Measurements from ENCODE around the gene NYAP1.
A peak's percentile ranks its signal among the peaks of the same experiment; 100 is the strongest.

The NYAP1 gene

DNA sequence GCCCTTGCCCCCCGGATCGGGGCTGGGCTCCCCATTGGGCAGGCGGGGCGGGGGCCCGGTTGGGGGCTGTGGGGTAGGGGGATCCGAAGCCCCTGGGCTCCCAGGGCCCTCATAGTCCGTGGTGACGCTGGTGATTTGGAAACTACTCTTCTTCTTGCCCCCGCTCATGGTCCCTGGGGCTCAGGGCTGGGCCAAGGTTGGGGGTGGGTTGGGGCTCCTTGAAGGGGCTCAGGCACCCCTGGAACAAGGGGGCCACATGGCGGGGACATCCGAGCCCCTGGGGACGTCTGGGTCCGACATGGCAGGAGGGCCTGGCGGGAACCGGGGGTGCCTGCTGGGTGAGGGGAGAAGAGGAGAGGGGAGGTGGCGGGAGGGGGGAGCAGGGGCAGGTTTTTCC is 5.9 kb upstream of the NYAP1 start:
- peaks cover 3% of the 10 kb centered on the region for H3K36me3 ChIP-seq (ENCODE audit: control insufficient read depth, insufficient read depth, low read length)
- H3K4me1 ChIP-seq (ENCODE audit: control insufficient read depth, insufficient read depth, low read length) = peaks cover 14% of the 10 kb centered on the region
- peak overlapping the region; percentile 97 for H3K4me3 ChIP-seq (ENCODE audit: low read length)
- no peak overlapping the region for H3K9ac ChIP-seq (ENCODE audit: low read length)
- no peaks in the 10 kb centered on the region for H3K27me3 ChIP-seq (ENCODE audit: control insufficient read depth, insufficient read depth, low read length)
- H3K27ac ChIP-seq (ENCODE audit: low read depth, low read length) = peak overlapping the region; percentile 95

DNA sequence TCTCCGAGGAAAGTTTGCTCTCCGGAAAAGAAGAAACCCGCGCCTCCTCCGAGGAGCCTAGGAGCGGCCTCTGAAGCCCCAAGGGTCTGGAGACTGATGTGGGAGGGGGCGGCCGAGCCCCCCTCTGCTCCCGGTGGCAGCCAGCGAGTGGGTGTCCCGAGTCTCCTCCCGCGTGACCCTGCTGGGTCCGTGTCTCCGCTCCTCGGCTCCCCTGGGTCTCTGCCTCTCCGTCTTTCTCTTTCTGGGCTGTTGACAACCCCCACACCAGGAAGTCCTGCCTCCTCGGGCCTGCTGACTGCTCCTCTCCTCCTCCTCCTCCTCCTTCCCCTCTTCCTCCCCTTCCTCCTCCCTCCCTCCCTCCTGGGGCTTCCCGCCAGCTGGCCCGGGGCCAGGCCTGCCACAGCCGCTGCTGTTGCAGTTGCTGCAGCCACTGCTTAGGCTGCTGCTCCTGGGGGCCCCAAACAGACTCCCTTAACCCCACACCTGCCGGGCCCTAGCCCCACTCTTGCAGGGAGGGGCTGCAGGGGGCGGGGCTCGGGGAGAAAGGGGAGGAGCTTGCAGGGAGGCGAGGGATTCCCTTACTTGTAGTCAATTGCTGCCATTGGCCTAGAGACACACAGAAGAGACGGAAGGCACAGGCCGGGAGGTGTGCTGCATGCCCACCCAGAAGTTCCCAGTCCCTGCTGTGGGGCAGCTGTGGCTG is 4.6 kb upstream of the NYAP1 start, which contains the start of gene TSC22D4:
TSC22D4 (minus strand) TSS at position 257 of the 703 bp plus-strand sequence. CDS start 1,176 bp downstream, outside the sequence.
- Histone ChIP-seq H3K27me3 (ENCODE audit: control insufficient read depth, insufficient read depth, low read length) (no peaks in the 10 kb centered on the region), H3K9ac (ENCODE audit: low read length) (peak within 1 kb of the TSS; percentile 94), H3K36me3 (ENCODE audit: control insufficient read depth, insufficient read depth, low read length) (peaks cover under 1% of the 10 kb centered on the region), H3K27ac (ENCODE audit: low read depth, low read length) (peak within 1 kb of the TSS; percentile 95), H3K4me3 (ENCODE audit: low read length) (peak within 1 kb of the TSS; percentile 97), H3K4me1 (ENCODE audit: control insufficient read depth, insufficient read depth, low read length) (peaks cover 14% of the 10 kb centered on the region)

DNA sequence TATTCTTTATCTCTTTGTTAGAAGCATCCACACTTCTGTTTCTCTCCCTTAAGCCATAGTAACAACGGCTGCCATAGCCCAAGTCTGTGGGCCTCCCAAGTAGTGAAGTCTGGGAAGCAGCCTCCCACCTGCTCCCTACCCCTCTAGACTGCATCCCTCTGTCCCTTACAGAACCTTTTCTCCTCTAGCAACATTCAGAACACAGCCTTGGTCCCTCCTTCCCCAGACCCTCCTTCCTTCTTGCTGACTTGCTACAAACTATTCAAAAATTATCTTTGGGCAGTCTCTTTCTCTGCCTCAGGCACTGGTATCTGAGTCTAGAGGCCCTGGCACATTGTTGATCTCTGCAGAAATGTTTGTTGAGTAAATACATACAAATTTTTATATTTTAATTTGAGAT is 2.3 kb upstream of the NYAP1 start:
- Histone ChIP-seq H3K36me3 (ENCODE audit: control insufficient read depth, insufficient read depth, low read length) (no peaks in the 10 kb centered on the region), H3K27me3 (ENCODE audit: control insufficient read depth, insufficient read depth, low read length) (no peaks in the 10 kb centered on the region), H3K27ac (ENCODE audit: low read depth, low read length) (no peak overlapping the region), H3K4me3 (ENCODE audit: low read length) (no peak overlapping the region), H3K9ac (ENCODE audit: low read length) (no peak overlapping the region), H3K4me1 (ENCODE audit: control insufficient read depth, insufficient read depth, low read length) (peaks cover 7% of the 10 kb centered on the region)

DNA sequence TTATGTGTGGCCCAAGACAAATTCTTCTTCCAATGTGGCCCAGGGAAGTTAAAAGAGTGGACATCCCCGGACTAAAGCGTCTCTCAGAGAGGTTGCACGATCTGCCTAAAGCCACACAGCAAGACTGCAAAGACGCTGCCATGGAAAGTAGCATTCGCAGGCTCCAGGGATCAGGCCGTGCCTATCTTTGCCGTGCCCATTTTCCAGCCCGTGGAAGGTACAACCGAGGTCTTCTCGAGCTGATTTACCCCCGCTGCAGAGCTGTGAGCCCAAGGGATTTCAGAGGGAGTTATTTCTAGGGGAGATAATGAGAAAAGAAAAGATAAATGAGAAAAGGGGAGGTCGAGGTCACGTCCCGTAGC is 1.0 kb upstream of the NYAP1 start:
- Histone ChIP-seq H3K27ac (ENCODE audit: low read depth, low read length) (no peak overlapping the region), H3K4me1 (ENCODE audit: control insufficient read depth, insufficient read depth, low read length) (peaks cover 2% of the 10 kb centered on the region), H3K9ac (ENCODE audit: low read length) (no peak overlapping the region), H3K36me3 (ENCODE audit: control insufficient read depth, insufficient read depth, low read length) (no peaks in the 10 kb centered on the region), H3K27me3 (ENCODE audit: control insufficient read depth, insufficient read depth, low read length) (no peaks in the 10 kb centered on the region), H3K4me3 (ENCODE audit: low read length) (peak overlapping the region; percentile 51)

DNA sequence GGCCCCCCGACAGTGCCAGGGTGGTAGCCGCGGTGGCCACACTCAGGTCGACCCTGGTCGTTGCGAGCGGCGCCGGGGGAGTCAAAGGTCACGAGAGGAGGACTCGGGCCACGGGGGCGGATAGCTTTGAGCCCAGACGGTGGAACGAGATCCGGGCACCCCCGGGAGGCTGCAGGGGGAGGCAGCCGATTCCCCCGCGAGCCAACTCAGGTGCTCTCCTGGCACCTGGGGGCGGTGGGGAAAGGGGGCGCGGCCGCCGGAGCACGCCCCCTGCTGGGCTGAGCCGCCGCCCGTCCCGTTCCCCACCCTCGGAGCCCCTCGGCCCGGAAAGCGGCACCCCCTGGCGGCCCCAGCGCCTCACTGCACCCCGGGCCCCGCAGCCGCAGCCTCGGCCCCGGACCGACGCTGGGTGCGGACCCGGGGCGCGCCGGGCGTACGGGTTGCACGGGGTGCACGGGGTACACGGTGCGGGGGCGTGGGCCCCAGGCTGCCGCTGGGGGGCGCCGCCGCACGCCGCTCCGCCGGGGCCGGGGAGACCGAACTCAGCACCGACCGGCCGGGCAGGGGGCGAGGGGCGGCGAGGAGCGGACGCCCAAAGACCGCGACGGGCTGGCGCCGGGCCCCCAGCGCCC is 521 bp upstream of the NYAP1 start:
- Histone ChIP-seq H3K9ac (ENCODE audit: low read length) (no peak overlapping the region), H3K36me3 (ENCODE audit: control insufficient read depth, insufficient read depth, low read length) (no peaks in the 10 kb centered on the region), H3K4me1 (ENCODE audit: control insufficient read depth, insufficient read depth, low read length) (peaks cover 2% of the 10 kb centered on the region), H3K4me3 (ENCODE audit: low read length) (peak overlapping the region; percentile 51), H3K27me3 (ENCODE audit: control insufficient read depth, insufficient read depth, low read length) (no peaks in the 10 kb centered on the region), H3K27ac (ENCODE audit: low read depth, low read length) (no peak overlapping the region)

DNA sequence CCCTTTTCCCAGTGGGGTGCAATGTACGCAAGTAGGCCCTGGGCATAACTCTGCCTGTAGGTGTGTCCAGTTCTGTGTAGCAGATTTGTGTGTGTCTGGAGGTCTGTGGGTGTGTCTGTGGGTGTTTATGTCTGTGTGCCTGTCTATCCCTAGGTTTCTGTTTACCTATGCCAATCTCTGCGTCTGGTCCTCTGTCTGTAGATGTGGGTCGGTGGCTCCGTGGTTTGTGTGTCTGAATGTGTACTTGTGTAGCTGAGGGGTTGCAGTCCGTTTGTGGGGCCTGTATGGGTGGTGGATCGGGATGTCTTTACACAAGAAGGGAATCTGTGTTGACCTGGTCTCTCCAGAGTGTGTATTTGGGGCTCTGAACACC is 932 bp downstream of the NYAP1 start:
- no peaks in the 10 kb centered on the region for H3K27me3 ChIP-seq (ENCODE audit: control insufficient read depth, insufficient read depth, low read length)
- H3K27ac ChIP-seq (ENCODE audit: low read depth, low read length) = no peak overlapping the region
- no peak overlapping the region for H3K9ac ChIP-seq (ENCODE audit: low read length)
- no peaks in the 10 kb centered on the region for H3K36me3 ChIP-seq (ENCODE audit: control insufficient read depth, insufficient read depth, low read length)
- H3K4me1 ChIP-seq (ENCODE audit: control insufficient read depth, insufficient read depth, low read length) = no peaks in the 10 kb centered on the region
- no peak overlapping the region for H3K4me3 ChIP-seq (ENCODE audit: low read length)

DNA sequence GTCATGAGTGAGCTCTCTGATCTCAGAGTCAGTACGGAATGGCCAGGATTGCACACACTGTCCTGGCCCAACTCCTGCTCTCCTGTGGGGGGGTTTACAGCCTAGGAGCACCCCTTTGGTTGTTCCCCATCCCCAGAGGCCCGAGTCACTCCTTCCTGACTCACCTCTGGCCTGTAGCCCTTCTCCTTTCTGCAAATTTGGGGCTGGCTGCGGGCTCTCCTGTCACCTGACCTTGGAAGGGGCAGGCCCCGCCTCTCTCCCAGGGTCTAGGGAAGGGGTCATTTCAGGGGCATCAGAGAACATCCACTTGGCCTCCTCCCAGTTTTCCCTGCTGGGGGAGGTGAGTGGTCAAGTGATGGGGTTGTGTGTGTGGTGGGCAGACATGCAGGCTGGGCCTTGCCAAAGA is 1.7 kb downstream of the NYAP1 start:
- Histone ChIP-seq H3K4me1 (ENCODE audit: control insufficient read depth, insufficient read depth, low read length) (no peaks in the 10 kb centered on the region), H3K9ac (ENCODE audit: low read length) (no peak overlapping the region), H3K27me3 (ENCODE audit: control insufficient read depth, insufficient read depth, low read length) (no peaks in the 10 kb centered on the region), H3K36me3 (ENCODE audit: control insufficient read depth, insufficient read depth, low read length) (no peaks in the 10 kb centered on the region), H3K4me3 (ENCODE audit: low read length) (no peak overlapping the region), H3K27ac (ENCODE audit: low read depth, low read length) (no peak overlapping the region)

DNA sequence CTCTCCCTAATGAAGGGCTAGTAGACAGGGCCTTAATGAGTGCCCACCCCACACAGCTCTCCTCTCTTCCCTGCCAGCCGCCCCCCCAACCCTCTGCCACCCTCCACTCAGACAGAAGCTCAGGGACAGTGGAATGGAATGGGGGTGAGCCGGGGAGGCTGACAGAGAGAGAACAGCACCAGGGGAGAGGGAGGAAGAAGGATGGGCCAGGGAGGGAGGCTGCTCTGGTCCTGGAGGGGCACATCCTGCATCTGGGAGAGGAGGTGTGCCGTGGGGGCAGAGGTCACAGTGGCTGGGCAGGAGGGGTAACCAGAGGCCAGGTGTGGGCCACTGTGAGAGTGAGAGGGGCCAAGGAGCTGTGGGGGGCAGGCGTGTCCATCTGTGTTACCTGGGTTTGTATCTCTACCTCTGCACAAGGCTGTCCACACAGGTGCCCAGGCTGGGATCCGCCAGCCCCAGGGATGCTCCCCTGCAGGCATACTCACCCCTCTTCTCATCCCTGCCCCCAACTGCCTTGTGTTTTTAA is 2.4 kb downstream of the NYAP1 start:
- H3K27me3 ChIP-seq (ENCODE audit: control insufficient read depth, insufficient read depth, low read length) = no peaks in the 10 kb centered on the region
- H3K27ac ChIP-seq (ENCODE audit: low read depth, low read length) = no peak overlapping the region
- no peak overlapping the region for H3K9ac ChIP-seq (ENCODE audit: low read length)

DNA sequence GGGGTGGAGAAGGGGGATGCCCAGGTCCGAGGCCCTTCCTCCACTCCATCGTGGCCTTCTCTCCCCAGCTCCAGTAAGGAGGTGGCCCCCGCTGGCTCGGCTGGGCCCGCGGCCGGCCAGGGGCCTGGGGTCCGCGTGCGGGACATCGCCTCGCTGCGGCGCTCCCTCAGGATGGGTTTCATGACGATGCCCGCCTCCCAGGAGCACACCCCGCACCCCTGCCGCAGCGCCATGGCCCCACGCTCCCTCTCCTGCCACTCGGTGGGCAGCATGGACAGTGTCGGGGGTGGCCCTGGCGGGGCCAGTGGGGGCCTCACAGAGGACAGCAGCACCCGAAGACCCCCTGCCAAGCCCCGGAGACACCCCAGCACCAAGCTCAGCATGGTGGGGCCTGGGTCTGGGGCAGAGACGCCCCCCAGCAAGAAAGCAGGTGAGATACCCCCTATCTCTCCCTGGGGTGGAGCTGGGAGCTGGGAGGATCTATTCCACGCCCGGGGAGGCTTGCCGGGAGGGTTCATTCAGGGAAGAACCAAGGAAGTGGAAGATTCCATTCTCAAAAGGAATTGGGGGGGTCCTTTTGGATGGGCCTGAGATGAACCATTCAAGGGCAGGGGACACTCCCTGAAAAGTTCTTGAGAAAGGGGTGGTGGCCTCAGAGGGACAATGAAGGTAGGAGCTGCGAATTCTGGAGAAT is 3.2 kb downstream of the NYAP1 start:
- no peaks in the 10 kb centered on the region for H3K27me3 ChIP-seq (ENCODE audit: control insufficient read depth, insufficient read depth, low read length)
- no peak overlapping the region for H3K9ac ChIP-seq (ENCODE audit: low read length)
- no peak overlapping the region for H3K4me3 ChIP-seq (ENCODE audit: low read length)
- no peaks in the 10 kb centered on the region for H3K4me1 ChIP-seq (ENCODE audit: control insufficient read depth, insufficient read depth, low read length)
- H3K36me3 ChIP-seq (ENCODE audit: control insufficient read depth, insufficient read depth, low read length) = no peaks in the 10 kb centered on the region
- H3K27ac ChIP-seq (ENCODE audit: low read depth, low read length) = no peak overlapping the region

More for the DNA sequence above, 2.4 kb downstream of the NYAP1 start:
- no peaks in the 10 kb centered on the region for H3K4me1 ChIP-seq (ENCODE audit: control insufficient read depth, insufficient read depth, low read length)
- H3K4me3 ChIP-seq (ENCODE audit: low read length) = no peak overlapping the region
- no peaks in the 10 kb centered on the region for H3K36me3 ChIP-seq (ENCODE audit: control insufficient read depth, insufficient read depth, low read length)

DNA sequence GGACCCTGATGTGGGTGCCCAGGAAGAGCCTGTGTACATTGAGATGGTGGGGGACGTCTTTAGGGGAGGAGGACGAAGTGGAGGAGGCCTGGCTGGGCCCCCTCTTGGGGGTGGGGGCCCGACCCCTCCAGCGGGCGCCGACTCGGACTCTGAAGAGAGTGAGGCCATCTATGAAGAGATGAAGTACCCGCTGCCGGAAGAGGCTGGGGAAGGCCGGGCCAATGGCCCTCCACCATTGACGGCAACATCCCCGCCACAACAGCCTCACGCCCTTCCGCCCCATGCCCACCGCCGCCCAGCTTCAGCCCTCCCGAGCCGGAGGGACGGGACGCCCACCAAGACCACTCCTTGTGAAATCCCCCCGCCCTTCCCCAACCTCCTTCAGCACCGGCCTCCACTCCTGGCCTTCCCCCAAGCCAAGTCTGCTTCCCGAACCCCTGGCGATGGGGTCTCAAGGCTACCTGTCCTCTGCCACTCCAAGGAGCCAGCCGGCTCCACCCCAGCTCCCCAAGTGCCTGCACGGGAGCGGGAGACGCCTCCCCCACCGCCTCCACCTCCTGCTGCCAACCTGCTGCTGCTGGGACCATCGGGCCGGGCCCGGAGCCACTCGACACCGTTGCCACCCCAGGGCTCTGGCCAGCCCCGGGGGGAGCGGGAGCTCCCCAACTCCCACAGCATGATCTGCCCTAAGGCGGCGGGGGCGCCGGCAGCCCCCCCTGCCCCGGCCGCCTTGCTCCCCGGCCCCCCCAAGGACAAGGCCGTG is 4.8 kb downstream of the NYAP1 start:
- no peaks in the 10 kb centered on the region for H3K27me3 ChIP-seq (ENCODE audit: control insufficient read depth, insufficient read depth, low read length)
- no peak overlapping the region for H3K9ac ChIP-seq (ENCODE audit: low read length)
- no peak overlapping the region for H3K27ac ChIP-seq (ENCODE audit: low read depth, low read length)
- H3K4me1 ChIP-seq (ENCODE audit: control insufficient read depth, insufficient read depth, low read length) = no peaks in the 10 kb centered on the region
- no peaks in the 10 kb centered on the region for H3K36me3 ChIP-seq (ENCODE audit: control insufficient read depth, insufficient read depth, low read length)
- no peak overlapping the region for H3K4me3 ChIP-seq (ENCODE audit: low read length)

DNA sequence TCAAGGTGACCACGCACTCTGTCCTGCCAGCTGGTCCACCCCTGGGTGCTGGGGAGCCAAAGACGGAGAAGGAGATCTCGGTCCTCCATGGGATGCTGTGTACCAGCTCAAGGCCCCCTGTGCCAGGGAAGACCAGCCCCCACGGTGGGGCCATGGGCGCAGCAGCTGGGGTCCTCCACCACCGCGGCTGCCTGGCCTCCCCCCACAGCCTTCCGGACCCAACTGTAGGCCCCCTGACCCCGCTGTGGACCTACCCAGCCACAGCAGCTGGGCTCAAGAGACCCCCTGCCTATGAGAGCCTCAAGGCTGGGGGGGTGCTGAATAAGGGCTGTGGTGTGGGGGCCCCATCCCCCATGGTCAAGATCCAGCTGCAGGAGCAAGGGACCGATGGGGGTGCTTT is 5.4 kb downstream of the NYAP1 start:
- Histone ChIP-seq H3K9ac (ENCODE audit: low read length) (no peak overlapping the region), H3K27me3 (ENCODE audit: control insufficient read depth, insufficient read depth, low read length) (no peaks in the 10 kb centered on the region), H3K36me3 (ENCODE audit: control insufficient read depth, insufficient read depth, low read length) (no peaks in the 10 kb centered on the region), H3K4me3 (ENCODE audit: low read length) (no peak overlapping the region), H3K27ac (ENCODE audit: low read depth, low read length) (no peak overlapping the region), H3K4me1 (ENCODE audit: control insufficient read depth, insufficient read depth, low read length) (no peaks in the 10 kb centered on the region)

DNA sequence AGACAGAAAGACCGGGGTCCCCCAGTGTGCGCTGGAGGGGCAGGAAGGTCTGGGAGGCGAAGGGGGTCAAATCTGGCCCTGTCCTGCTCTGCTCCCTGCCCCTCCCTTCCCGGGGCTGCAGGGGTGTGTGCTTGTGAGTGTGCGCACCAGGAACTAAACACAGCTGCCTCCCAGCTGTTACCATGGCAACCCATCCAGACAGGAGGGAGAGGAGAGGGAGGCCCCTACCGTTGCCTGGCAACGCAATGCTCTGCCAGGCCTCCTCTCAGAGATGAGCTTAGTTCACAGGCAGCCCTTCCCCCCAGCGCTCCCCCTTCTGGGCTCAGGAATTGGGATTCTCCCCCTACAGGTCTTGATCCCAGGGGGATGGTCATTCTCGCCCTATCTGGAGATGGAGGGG is 6.1 kb downstream of the NYAP1 start:
- Histone ChIP-seq H3K27me3 (ENCODE audit: control insufficient read depth, insufficient read depth, low read length) (no peaks in the 10 kb centered on the region), H3K36me3 (ENCODE audit: control insufficient read depth, insufficient read depth, low read length) (no peaks in the 10 kb centered on the region), H3K27ac (ENCODE audit: low read depth, low read length) (no peak overlapping the region), H3K4me3 (ENCODE audit: low read length) (no peak overlapping the region), H3K4me1 (ENCODE audit: control insufficient read depth, insufficient read depth, low read length) (no peaks in the 10 kb centered on the region), H3K9ac (ENCODE audit: low read length) (no peak overlapping the region)

Data from rectal smooth muscle tissue (tissue), 1 donor.